ENCODE measurements around the gene PTGES3.

- TF ChIP-seq POLR2A (IDR thresholded peaks at IDR 0.05) (no peak), CTCF (IDR thresholded peaks at IDR 0.05) (no peak)
These were observed 30.6 kb upstream of the PTGES3 start for GRCh38 chr12:56718636-56719035.

Measured in body of pancreas (tissue), 4 donors.